Measurements from ENCODE around the gene SEZ6L. TPM values are rescaled to one million over a fixed set of nuclear protein-coding genes. Genes with fewer than 3 reads are reported as not detected.

SEZ6L gene
- total RNA-seq, 4 donors from 2014 or later: 0.19 to 0.52 (median 0.22) TPM; not detected in 1

DNA sequence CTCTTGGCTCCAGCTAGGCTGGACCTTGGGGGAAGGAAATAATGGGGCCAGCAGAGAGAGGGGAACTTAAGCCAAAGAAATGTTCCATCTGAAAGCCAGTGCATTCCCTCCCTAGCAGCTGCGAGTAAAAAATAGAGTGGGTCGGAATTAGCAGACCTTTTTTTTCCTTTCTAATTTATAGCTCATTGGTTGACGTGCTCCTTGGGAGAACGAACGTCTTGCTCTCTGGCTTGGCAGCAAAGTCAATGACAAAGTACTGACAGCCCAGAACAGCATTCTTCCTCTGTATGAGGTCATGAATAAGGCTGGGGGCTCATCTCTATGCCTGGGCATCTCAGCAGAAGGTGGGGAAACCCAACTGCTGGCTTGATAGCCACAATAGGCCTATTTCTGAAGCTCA is 65.0 kb downstream of the SEZ6L start:
- WGBS, 2 donors: 27 to 28% methylated on average over 5 of the region's 5 CpGs
- H3K4me3 ChIP-seq (ENCODE audit: low read depth, poor library complexity, severe bottlenecking): no peak overlapping the region
- TF ChIP-seq, protein P1, sequence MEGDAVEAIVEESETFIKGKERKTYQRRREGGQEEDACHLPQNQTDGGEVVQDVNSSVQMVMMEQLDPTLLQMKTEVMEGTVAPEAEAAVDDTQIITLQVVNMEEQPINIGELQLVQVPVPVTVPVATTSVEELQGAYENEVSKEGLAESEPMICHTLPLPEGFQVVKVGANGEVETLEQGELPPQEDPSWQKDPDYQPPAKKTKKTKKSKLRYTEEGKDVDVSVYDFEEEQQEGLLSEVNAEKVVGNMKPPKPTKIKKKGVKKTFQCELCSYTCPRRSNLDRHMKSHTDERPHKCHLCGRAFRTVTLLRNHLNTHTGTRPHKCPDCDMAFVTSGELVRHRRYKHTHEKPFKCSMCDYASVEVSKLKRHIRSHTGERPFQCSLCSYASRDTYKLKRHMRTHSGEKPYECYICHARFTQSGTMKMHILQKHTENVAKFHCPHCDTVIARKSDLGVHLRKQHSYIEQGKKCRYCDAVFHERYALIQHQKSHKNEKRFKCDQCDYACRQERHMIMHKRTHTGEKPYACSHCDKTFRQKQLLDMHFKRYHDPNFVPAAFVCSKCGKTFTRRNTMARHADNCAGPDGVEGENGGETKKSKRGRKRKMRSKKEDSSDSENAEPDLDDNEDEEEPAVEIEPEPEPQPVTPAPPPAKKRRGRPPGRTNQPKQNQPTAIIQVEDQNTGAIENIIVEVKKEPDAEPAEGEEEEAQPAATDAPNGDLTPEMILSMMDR (IDR thresholded peaks at IDR 0.05): no peak
- no peak for TF ChIP-seq POLR2A (IDR thresholded peaks at IDR 0.05)
- peak in 1 of 2 donors; percentile 39 for DNase-seq (ENCODE audit: low spot score in 2 of 2)
- intact Hi-C loops (cut with DNase I; ENCODE audit: low total_unique reads): no loop called here

DNA sequence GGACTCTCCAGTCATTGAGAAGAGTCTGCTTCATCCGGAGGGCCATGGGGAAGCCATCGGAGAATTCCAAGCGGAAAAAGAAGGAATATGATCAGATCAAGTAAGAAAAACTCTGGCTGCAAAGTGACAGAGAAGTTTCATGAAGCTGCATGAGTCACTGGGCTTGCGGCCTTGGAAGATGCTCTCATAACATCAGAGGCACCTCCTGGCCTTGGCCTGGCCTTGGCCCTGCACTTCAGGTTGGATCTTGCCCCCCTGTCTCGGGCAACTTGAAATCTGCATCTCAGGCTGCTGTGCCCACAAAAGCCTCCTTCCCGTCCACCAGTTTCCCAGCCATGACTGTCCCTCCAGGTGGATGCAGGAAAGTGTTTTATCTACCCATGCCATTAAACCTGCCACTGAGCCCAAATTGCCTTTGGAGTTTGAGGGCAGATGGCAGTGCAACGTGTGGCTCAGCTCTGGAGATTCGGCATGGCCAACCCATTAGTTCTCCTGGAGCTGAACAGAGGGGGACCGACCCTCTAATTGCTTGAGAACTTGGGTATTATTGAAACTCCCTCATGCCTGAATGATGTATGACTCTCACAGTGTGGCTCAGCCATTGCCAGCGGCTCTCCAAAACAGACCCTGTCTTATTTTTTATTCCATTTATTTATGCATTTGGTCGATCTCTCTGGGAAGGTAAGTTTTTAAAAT is 66.7 kb downstream of the SEZ6L start:
- no peak for TF ChIP-seq POLR2A (IDR thresholded peaks at IDR 0.05)
- TF ChIP-seq, protein P1 (IDR thresholded peaks at IDR 0.05): no peak
- no peak overlapping the region for H3K4me3 ChIP-seq (ENCODE audit: low read depth, poor library complexity, severe bottlenecking)
- WGBS, 2 donors: 57 to 59% methylated on average over 11 of the region's 11 CpGs
- intact Hi-C loops (cut with DNase I; ENCODE audit: low total_unique reads): no loop called here
- DNase-seq (ENCODE audit: low spot score in 2 of 2): peak in 1 of 2 donors; percentile 63

DNA sequence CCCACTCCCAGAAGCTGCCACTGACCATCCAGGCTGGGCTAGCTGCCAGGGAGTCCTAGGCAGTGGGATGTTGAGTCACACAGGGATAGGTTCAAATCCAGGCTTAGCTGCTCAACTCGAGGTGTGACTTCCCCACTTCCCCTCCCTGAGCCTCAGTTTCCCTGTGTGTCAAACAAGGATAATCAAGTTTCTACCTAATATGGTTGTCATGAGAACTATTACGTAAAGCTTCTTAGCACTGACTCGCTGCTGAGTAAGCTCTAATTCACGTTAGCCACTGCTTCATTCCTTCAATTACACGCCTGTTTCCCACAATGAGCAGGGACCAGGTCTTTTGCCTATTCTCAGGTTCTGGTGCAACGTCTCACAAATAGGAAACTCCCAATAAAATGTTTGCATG is 67.7 kb downstream of the SEZ6L start:
- 69% methylated on average over 6 of the region's 6 CpGs for WGBS, 2 donors
- DNase-seq (ENCODE audit: low spot score in 2 of 2): no peak
- H3K4me3 ChIP-seq (ENCODE audit: low read depth, poor library complexity, severe bottlenecking): no peak overlapping the region
- TF ChIP-seq, protein P1 (IDR thresholded peaks at IDR 0.05): no peak
- no peak for TF ChIP-seq POLR2A (IDR thresholded peaks at IDR 0.05)
- intact Hi-C loops (cut with DNase I; ENCODE audit: low total_unique reads): no loop called here

DNA sequence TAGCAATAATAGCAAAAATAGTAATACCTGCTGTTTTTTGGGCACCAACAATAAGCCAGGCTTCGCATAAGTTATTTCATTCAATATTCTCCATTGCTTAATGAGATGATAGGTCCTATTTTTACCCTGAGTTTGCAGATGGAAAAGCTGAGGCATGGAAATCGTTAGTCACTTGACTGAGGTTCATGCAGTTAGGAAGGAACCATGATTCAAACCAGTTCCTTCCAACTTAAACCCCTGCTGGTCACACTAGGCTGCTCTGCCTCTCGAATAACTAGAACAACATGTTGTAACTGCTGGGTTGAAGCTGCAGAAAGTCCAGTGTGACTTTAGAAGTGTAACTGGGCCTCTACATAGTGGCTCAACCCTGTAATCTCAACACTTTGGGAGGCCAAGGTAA is 69.3 kb downstream of the SEZ6L start:
- DNase-seq (ENCODE audit: low spot score in 2 of 2): no peak
- intact Hi-C loops (cut with DNase I; ENCODE audit: low total_unique reads): no loop called here
- no peak overlapping the region for H3K4me3 ChIP-seq (ENCODE audit: low read depth, poor library complexity, severe bottlenecking)
- WGBS, 2 donors: 60 to 61% methylated on average over 3 of the region's 3 CpGs
- no peak for TF ChIP-seq POLR2A (IDR thresholded peaks at IDR 0.05)
- TF ChIP-seq, protein P1 (IDR thresholded peaks at IDR 0.05): no peak

DNA sequence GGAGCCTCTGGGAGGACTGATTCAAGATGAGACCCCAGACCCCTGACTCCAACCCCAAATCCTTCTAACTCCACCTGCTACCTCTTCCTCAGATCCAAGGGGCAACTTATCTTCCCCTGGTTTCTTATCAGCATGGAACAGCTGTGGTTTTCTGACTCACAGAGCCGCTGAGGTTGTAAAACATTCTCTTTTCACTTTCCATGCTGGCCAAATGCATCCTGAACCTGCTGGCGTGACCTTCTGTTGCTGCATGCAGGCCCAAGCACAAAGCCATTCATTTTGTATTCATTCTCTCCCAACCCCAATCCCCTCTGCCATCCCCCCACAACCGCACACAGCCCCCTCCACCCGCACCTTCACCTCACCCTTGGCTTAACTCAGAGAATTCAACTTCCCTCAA is 70.3 kb downstream of the SEZ6L start:
- no peak overlapping the region for H3K4me3 ChIP-seq (ENCODE audit: low read depth, poor library complexity, severe bottlenecking)
- intact Hi-C loops (cut with DNase I; ENCODE audit: low total_unique reads): no loop called here
- TF ChIP-seq, protein P1 (IDR thresholded peaks at IDR 0.05): no peak
- TF ChIP-seq POLR2A (IDR thresholded peaks at IDR 0.05): no peak
- WGBS, 2 donors: 67 to 82% methylated on average over 4 of the region's 4 CpGs
- no peak for DNase-seq (ENCODE audit: low spot score in 2 of 2)

DNA sequence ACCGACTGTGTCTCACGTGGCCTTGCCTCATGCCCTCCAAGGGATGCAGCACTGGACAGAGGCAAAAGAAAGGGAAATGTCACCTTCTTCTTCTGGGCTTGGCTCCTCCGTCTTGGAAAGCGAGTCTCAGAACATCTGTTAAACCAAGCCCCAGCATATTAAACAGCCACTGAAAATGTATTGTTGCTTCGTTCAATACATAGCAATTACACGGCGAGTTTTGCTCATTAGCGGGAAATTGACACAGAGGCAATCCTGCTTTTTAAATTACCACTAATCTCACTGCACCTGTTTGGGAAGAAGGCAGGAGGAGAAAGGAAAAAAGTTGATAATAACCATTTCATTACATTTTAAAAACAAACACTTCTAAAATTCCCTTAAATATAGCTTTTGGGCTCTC is 72.1 kb downstream of the SEZ6L start:
- intact Hi-C loops (cut with DNase I; ENCODE audit: low total_unique reads): no loop called here
- H3K4me3 ChIP-seq (ENCODE audit: low read depth, poor library complexity, severe bottlenecking): no peak overlapping the region
- TF ChIP-seq, protein P1 (IDR thresholded peaks at IDR 0.05): no peak
- TF ChIP-seq POLR2A (IDR thresholded peaks at IDR 0.05): no peak
- 82 to 84% methylated on average over 8 of the region's 8 CpGs for WGBS, 2 donors
- no peak for DNase-seq (ENCODE audit: low spot score in 2 of 2)

Measured in lower leg skin (tissue), 4 donors.